GM19467 (cell line): Measurements from ENCODE around the gene BTG2.
"Not testable (repeated sequence)": the region's sequence is repeated elsewhere in the genome, so short reads cannot be mapped to it uniquely, and the experiment has no call there.

Source experiments
- ATAC-seq: cut with Tn5 transposase; IDR thresholded peaks from one replicate; pipeline ENCODE4 v1.9.1; 2021; ENCODE audit warnings: mild to moderate bottlenecking, moderate library complexity; ENCODE audit not compliant: unreplicated experiment

Gene BTG2

GRCh38 chr1:203314025-203314759 lies 8.9 kb downstream of the BTG2 start:
- ATAC-seq, result not testable (repeated sequence)

- no peak for ATAC-seq
Measured at GRCh38 chr1:203316626-203317093, 11.3 kb downstream of the BTG2 start.

DNA sequence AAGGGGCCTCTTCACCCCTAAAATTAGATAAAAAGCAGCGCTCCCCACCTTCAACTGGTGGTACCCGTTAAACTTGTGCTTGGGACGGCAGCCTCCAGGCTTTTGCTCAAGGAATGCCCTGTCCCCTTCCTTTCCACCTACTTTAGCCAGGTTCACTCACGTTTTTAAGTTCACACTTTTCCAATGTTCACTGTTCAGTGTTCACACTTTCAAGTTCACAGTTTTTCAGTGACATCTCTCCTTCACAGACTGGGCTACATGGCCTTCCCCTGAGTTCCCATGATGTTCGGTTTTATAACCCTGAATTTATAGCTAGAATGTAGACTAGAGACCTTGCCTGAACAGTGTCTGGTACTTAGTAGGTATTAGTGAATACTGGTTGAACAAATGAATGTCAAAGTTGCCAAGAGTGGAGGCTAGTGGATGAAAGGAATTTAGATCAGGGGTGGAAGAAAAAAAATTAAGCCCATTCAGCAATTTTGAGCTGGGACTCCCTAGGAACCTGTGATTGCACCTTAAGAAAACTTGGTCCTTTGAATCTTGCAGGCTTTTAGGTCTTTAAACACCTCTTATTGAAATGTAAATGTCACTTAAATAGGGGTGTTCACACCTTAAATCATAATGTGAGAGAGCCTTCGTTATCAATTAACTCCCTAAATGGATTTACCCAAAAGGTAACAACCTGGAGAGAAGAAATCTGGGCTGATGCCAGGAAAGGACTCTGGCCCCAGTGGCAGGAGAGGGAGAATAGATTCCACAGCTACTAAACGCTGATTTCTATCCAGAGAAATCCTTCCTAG lies 12.3 kb downstream of the BTG2 start:
- no peak for ATAC-seq

GRCh38 chr1:203318229-203318517 lies 12.9 kb downstream of the BTG2 start:
- no peak for ATAC-seq

- peak; percentile 56 for ATAC-seq
Measured at GRCh38 chr1:203320591-203321272, 15.4 kb downstream of the BTG2 start.

DNA sequence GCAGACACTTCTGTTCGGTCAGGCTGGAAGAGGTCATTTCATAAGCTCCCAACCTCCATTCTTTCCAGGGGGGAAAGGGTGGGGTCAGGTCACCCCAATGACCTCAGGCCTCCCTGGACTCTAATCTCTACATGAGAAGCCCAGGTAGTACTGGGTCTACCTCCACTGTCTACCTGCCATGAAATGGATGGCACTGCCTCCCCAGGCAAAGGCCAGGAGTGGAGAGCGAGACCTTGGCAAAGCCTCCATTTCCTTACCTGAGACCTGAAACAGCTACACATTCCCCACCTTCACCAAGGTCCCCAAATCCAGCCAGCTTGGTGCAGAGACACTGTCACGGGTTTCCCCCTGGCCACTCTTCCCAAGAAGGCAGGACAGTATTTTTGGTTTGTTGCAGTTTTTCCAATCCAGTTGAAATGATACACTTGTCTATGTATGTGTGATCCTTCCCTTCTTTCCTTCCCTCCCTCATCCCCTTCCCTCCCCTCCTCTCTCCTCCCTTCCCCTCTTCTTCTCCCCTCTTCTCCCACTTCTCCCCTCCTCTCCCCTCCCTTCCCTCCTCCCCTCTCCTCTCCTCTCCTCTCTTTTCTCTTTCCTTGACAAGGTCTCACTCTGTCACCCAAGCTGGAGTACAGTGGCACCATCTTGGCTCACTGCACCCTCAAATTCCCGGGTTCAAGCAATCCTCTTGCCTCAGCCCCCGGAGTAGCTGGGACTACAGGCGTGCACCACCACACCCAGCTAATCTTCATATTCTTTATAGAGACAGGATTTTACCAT lies 16.1 kb downstream of the BTG2 start:
- ATAC-seq, result no peak

DNA sequence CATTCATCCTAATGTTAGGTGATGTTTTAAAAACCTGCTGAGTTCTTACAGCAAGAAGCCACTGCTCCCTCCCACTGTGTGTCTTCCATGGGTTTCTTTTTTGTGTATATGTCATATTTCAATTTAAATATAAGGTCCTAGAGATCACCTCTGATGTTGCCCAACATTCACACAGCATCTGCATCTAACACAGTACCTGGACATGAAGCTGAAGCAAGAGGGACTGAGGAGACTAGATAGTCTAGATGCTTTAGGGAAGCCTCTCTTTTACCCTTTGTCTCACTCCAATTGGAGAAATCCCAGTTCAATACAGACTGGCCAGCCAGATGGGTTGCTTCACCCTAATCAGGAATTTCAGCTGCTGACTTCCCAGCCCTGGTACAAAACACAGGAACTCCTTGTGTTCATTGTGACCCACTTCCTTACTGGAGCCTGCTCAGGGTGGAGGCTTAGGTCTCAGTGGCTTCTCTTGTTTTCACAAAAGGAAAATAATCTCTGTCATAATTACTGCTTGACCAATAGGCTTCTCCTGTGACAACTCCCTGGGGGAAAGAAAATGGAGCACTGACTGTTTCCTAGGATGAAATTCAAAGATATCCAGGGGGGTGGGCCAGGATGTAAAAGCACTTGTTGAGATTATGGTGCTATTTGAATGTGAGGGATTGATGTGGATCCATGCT lies 17.3 kb downstream of the BTG2 start:
- ATAC-seq, result no peak

DNA sequence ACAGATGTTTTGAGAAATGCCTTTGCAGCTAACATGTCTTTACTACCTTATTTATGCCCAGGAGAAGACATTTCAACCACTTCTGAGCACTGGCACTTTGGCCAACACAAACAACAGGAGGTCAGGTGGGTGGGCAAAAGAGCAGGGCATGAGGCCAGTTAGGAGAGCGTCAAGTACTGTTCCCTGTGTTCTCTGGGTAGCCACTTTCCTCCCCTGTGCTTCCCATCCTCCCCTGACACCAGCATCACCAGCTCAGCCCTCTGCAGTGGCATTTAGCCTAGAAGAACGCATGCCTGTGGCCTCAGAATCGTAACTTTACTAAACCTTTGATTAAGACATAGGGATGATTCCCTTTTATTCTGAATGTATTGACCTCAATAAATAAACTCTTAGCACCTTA lies 18.3 kb downstream of the BTG2 start:
- no peak for ATAC-seq

GRCh38 chr1:203324105-203325025 lies 19.0 kb downstream of the BTG2 start:
- ATAC-seq, result no peak

DNA sequence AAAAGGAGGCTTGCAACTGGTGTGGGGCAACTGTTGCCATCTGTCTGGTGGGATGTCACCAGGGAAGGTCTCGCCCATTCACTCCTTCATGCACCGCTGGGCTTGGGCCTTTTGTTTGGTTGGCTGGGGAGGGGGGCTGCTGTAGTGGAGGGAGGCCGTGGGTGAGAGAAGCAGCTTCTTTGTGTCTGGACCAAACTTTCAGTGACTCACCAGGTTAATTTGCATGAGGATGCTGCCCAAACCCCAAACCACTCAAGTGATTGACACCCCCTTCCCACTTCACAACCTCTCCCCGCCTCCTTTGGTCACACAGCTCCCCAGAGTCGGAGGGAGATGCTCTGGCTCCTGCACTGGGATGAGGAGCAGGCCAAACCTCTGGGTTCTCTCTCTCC lies 19.7 kb downstream of the BTG2 start:
- no peak for ATAC-seq

DNA sequence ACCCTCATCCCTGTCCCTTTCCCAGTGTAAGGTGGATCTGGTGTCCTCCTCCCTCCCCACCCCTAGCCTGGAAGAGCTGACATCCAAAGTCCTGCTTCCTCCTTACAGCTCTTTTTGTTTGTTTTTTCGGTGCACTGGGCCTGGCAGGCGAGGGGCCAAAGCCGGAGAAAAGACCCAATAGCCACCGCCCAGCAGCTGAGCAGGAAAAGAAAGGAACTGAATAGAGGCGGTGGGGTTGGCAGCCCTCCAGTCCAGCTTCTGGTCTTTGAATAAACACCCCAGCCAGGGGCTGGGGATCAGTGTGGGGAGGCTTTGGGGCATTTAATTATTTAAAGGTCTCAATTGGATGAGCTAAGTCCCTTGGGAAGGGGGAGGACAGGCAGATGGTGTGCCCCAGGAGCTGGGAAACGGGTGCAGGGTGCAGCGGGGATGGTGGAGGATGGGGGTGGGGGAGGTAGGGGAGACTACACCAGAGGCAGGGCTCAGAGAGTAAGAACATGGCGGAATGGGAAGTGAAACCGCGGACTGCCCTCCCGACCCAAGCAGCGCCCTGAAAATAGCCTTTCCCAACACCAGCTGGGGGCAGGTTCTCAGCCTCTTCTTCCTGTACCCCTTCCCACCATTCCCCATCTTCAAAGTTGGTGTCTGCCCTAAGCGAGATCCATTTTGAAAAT lies 20.2 kb downstream of the BTG2 start:
- ATAC-seq, result no peak

DNA sequence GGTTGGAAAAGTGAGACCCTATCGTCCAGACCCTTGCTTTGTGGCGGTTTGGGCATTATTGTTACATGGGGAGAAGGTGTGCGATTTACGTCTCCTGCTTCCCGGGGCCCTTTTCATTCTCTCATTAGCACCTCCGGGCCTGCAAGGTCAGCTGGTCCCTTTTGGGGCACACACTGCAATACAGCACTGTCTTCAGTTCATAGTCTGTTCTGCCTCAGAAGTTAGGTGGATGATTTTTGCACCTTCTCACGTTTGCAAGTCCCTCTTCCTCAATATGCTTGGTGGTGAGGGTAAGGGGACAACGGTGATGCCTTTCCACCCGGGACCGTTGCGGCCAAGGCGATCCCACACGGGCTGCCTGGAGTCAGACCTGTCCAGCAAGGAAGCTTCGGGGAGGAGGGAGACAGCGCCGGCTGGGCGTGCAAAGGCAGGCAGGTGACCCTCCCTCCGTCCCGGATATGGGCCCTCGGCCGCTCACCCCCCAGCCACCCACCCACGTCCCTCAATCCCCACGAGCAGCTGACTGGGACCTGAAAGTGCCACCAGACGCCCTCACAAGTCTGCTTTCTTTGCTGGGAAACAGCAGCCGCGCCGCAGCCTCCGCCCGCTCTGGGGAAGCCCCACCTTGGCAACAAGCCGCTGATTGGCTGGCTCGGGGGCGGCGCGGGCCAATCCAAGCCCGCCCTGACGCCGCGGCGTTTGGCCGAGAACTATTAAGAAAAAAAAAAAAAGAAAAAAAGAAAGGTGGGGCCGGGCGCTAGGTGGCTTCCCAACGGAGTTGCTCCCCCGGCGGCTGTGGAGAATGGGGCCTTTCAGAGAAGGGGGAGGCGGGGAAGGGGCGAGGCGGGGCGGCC lies 21.7 kb downstream of the BTG2 start:
- ATAC-seq, result peak; percentile 57

GRCh38 chr1:203327684-203328457 lies 22.6 kb downstream of the BTG2 start:
- peak; percentile 20 for ATAC-seq

GRCh38 chr1:203328714-203329122 lies 23.4 kb downstream of the BTG2 start:
- ATAC-seq, result no peak

DNA sequence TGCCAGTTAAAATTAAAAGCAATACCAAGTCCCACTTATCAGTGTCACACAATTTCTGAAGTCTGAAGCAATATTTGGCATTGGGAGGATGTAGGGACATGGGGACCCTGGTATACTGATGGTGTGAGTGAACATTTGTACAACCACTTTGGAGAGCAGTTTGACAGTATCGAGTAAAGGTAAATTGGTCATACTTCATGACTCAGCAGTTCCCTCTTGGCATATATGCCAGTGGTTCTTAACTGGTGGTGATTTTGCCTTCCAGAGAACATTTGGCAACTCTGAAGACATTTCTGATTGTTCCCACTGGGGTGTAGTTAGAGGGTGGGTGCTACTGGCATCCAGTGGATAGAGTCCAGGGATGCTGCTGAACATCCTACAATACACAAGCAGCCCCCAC lies 25.9 kb downstream of the BTG2 start:
- ATAC-seq, result no peak

DNA sequence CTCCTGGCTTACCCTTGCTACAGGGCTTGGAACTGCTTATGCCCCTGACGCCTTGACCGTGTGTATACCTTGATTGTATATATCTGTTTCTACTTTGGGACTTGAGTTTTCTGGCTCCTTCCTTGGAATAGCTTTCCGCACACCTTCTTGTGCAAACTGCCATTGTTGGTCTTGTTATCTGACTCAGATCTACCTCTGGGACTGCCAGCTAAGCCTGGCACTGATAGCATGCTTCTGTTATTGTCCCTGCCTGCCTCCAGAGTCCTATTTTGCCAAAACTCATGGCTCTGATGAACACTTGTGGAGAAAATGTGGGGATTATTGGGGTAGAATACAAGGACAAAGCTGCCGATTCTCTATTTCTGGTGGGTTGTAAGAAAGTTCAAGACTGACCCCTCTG lies 30.2 kb downstream of the BTG2 start:
- no peak for ATAC-seq

- no peak for ATAC-seq
Measured at GRCh38 chr1:203336097-203336496, 30.8 kb downstream of the BTG2 start.
